GM19025 (cell line): ENCODE measurements around the gene AK8.
"Not testable (repeated sequence)": the region's sequence is repeated elsewhere in the genome, so short reads cannot be mapped to it uniquely, and the experiment has no call there.

Source experiments
- ATAC-seq: cut with Tn5 transposase; IDR thresholded peaks from one replicate; pipeline ENCODE4 v1.9.1; 2021; ENCODE audit warnings: mild to moderate bottlenecking, low read depth, moderate library complexity; ENCODE audit not compliant: unreplicated experiment

AK8 gene

GRCh38 chr9:132776891-132777290, 101.2 kb downstream of the AK8 start:
- no peak for ATAC-seq

GRCh38 chr9:132776268-132776667, 101.8 kb downstream of the AK8 start:
- no peak for ATAC-seq

GRCh38 chr9:132775720-132776119, 102.4 kb downstream of the AK8 start:
- no peak for ATAC-seq

- no peak for ATAC-seq
Observed at GRCh38 chr9:132774886-132775285, 103.2 kb downstream of the AK8 start.

- ATAC-seq = no peak
Observed at GRCh38 chr9:132773764-132774339, 104.2 kb downstream of the AK8 start.

- no peak for ATAC-seq
Observed at GRCh38 chr9:132773093-132773492, 105.0 kb downstream of the AK8 start.

GRCh38 chr9:132771752-132772151, 106.3 kb downstream of the AK8 start:
- not testable (repeated sequence) for ATAC-seq

GRCh38 chr9:132770770-132771310, 107.2 kb downstream of the AK8 start:
- no peak for ATAC-seq

- ATAC-seq = no peak
Observed at GRCh38 chr9:132769906-132770769, 107.9 kb downstream of the AK8 start.

- ATAC-seq = no peak
Observed at GRCh38 chr9:132768932-132769905, 108.9 kb downstream of the AK8 start.

- ATAC-seq = no peak
Observed at GRCh38 chr9:132763574-132763973, 114.5 kb downstream of the AK8 start.

- ATAC-seq = no peak
Observed at GRCh38 chr9:132762896-132763295, 115.2 kb downstream of the AK8 start.

GRCh38 chr9:132761602-132762001, 116.5 kb downstream of the AK8 start:
- no peak for ATAC-seq

GRCh38 chr9:132760057-132760456, 118.0 kb downstream of the AK8 start:
- ATAC-seq = no peak

- no peak for ATAC-seq
Observed at GRCh38 chr9:132757016-132757415, 121.1 kb downstream of the AK8 start.

- no peak for ATAC-seq
Observed at GRCh38 chr9:132756214-132756845, 121.8 kb downstream of the AK8 start.

- no peak for ATAC-seq
Observed at GRCh38 chr9:132755096-132755495, 123.0 kb downstream of the AK8 start.

GRCh38 chr9:132754236-132754635, 123.8 kb downstream of the AK8 start:
- ATAC-seq = no peak

- ATAC-seq = no peak
Observed at GRCh38 chr9:132753593-132753880, 124.5 kb downstream of the AK8 start.

GRCh38 chr9:132752877-132753592, 125.0 kb downstream of the AK8 start:
- no peak for ATAC-seq
